Measurements from ENCODE around the gene ACAD10.

DNA sequence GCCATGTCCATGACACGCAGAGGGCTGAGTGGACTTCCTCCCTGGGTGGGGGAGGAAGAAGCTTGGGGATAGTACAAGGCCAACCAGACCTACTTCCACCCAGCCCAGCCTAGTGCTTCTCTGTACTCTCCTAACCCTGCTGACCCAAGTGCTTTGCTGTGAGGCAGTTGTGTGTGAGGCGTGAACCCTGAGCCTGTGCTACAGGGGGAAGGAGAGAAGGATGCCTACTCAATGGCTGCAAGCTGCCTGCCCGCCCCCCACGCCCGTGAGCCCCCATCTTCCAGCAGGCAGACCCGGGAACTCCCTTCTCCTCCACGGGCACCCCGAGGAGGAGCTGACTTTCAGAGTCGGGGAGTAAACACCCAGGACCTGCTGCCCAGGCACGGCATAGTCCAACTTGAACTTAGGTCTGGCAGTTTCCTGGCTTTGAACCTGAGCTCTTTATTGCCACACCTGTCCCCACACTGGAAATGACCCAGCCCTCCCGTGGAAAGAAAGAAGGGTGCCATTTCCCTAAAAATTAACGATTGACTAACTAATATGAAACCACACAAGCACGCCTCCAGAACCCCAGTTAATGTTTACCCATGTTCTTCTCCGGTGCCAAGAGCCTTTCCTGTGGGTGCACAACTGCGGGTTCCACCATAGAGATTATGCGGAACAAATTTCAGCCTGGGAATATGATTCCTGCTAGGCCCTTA, 91.6 kb downstream of the ACAD10 start:
- no peak for TF ChIP-seq NR2F1 (conservative IDR thresholded peaks at IDR 0.05)
- TF ChIP-seq CEBPB (IDR thresholded peaks at IDR 0.05; ENCODE audit: borderline replicate concordance in 1 of 2, low read depth in 2 of 2, low read length in 2 of 2) = no peak
- TF ChIP-seq, protein P1, sequence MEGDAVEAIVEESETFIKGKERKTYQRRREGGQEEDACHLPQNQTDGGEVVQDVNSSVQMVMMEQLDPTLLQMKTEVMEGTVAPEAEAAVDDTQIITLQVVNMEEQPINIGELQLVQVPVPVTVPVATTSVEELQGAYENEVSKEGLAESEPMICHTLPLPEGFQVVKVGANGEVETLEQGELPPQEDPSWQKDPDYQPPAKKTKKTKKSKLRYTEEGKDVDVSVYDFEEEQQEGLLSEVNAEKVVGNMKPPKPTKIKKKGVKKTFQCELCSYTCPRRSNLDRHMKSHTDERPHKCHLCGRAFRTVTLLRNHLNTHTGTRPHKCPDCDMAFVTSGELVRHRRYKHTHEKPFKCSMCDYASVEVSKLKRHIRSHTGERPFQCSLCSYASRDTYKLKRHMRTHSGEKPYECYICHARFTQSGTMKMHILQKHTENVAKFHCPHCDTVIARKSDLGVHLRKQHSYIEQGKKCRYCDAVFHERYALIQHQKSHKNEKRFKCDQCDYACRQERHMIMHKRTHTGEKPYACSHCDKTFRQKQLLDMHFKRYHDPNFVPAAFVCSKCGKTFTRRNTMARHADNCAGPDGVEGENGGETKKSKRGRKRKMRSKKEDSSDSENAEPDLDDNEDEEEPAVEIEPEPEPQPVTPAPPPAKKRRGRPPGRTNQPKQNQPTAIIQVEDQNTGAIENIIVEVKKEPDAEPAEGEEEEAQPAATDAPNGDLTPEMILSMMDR (IDR thresholded peaks at IDR 0.05 in 2 of 3, conservative IDR thresholded peaks at IDR 0.05 in 1 of 3; ENCODE audit: control insufficient read depth in 2 of 3, extremely low read depth in 1 of 3, insufficient read depth in 1 of 3, low read depth in 3 of 3, low read length in 3 of 3) = no peak
- TF ChIP-seq BCL11A (IDR thresholded peaks at IDR 0.05; ENCODE audit: low read depth, low read length) = no peak
- no peak for TF ChIP-seq ZNF274 (IDR thresholded peaks at IDR 0.05; ENCODE audit: insufficient read depth, insufficient read length)
- TF ChIP-seq SRF (IDR thresholded peaks at IDR 0.05; ENCODE audit: low read depth in 2 of 2, low read length in 2 of 2) = no peak
- TF ChIP-seq FOS (IDR thresholded peaks at IDR 0.05; ENCODE audit: borderline replicate concordance, extremely low read depth, insufficient read length) = no peak
- no peak for TF ChIP-seq RAD21 (IDR thresholded peaks at IDR 0.05; ENCODE audit: insufficient read depth, low read depth, low read length)
- no peak for TF ChIP-seq RCOR1 (conservative IDR thresholded peaks at IDR 0.05; ENCODE audit: low read depth, low read length)
- TF ChIP-seq TAF1 (IDR thresholded peaks at IDR 0.05; ENCODE audit: borderline replicate concordance, low read depth, low read length) = no peak
- TF ChIP-seq, protein P2, sequence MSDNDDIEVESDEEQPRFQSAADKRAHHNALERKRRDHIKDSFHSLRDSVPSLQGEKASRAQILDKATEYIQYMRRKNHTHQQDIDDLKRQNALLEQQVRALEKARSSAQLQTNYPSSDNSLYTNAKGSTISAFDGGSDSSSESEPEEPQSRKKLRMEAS (IDR thresholded peaks at IDR 0.05; ENCODE audit: low read depth, low read length) = no peak
